Muscle layer of colon (tissue), 2 donors: ENCODE data around the gene LRRC75A.
"Not testable (repeated sequence)": the region's sequence is repeated elsewhere in the genome, so short reads cannot be mapped to it uniquely, and the experiment has no call there.

Experiments used
- H3K27ac ChIP-seq: one replicate; pipeline ENCODE4 v1.7.0; 2013; ENCODE audit warnings: low read depth, mild to moderate bottlenecking, low read length, moderate library complexity
- H3K27me3 ChIP-seq, 2 donors: one replicate each; pipeline ENCODE4 v1.7.0; 2013; ENCODE audit warnings: low read length in 2 of 2, mild to moderate bottlenecking in 2 of 2; ENCODE audit not compliant: insufficient read depth in 2 of 2, control insufficient read depth in 1 of 2
- H3K36me3 ChIP-seq: one replicate; pipeline ENCODE4 v1.7.0; 2013; ENCODE audit warnings: mild to moderate bottlenecking, low read length; ENCODE audit not compliant: insufficient read depth
- H3K4me1 ChIP-seq: one replicate; pipeline ENCODE4 v1.7.0; 2013; ENCODE audit warnings: mild to moderate bottlenecking, low read length; ENCODE audit not compliant: insufficient read depth
- H3K4me3 ChIP-seq, 2 donors: one replicate each; pipeline ENCODE4 v1.7.0; 2013; ENCODE audit warnings: low read length in 2 of 2, low read depth in 1 of 2, mild to moderate bottlenecking in 1 of 2, moderate library complexity in 1 of 2
- H3K9ac ChIP-seq: one replicate; pipeline ENCODE4 v1.7.0; 2013; ENCODE audit warnings: low read length
- H3K9me3 ChIP-seq: one replicate; pipeline ENCODE4 v1.7.0; 2013; ENCODE audit warnings: mild to moderate bottlenecking, low read length
- donor health status: abdominal sarcoma.
- donor health status: Adenocarcinoma of cecum.

LRRC75A gene

DNA sequence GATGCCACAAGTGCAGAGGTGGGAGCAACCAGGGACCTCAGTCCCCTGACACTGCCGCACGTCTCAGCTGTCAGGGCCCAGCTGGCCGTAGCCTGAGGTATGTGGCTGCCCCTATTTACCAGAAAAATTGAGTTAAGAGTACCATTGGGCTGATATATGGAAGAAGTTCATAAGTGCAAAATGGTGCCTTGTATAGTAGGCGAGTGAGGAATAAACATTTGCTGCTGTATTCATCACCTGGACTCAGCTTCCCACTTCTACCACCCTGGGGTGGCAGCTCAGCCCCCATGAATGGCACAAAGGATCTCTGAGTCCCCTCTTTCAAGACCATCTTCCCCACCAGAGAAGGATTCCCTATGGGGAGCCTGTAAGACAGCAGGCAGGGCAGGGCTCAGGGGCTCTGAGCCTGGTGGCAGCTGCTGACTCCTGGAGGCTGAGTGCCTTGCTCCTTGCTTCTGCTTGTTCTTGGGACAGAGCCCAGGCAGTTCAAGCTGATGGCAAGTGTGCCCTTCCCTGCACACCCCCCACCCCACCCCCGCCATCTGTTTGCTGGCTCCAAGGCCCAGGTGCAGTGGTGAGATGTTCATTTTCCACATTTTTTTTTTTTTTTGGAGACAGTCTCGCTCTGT is 47.6 kb downstream of the LRRC75A start:
- no peak overlapping the region for H3K9ac ChIP-seq

DNA sequence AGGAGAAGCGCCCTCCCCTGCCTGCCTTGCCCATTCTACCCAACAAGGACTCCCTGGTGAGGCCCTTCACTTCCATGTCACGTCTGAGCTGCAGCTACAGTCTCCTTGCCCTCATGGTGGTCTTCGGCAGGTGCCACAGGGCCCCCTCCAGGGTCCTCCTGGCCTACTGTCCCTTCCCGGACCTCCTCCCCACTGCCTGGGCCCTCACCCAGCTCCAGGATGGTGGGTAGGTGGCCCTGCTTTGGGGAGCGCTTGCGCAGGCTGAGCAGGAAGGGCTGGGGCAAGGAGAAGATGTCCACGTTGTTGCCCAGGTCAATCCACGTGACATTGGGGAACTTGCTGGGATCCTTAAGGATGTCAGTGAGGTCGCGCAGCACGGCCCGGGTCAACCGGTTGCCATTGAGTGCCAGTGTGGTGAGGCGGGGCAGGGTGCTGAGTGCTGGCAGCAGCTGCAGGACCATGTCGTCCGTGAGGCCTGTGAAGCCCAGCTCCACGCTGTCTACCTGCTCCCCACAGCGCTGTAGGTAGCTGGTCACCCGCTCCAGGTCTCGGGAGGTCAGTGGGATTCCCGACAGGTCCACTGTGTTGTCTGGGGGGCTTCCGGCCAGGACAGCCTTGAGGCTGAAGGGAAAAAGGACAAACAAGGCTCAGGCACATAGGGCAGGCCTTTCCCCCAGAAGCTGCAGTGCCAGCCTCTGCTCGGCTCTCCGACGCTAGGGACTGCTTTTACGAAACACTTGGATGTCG is 48.3 kb downstream of the LRRC75A start:
- Histone ChIP-seq H3K4me1 (peaks cover 25% of the 10 kb centered on the region), H3K9me3 (no peaks in the 10 kb centered on the region), H3K27me3 (no peaks in the 10 kb centered on the region), H3K9ac (no peak overlapping the region), H3K27ac (no peak overlapping the region), H3K36me3 (peaks cover 60% of the 10 kb centered on the region), H3K4me3 (no peak overlapping the region)

More for the DNA sequence above, 47.6 kb downstream of the LRRC75A start:
- Histone ChIP-seq H3K27ac (no peak overlapping the region), H3K4me3 (no peak overlapping the region), H3K4me1 (peaks cover 25% of the 10 kb centered on the region), H3K9me3 (no peaks in the 10 kb centered on the region), H3K36me3 (peaks cover 62% of the 10 kb centered on the region), H3K27me3 (no peaks in the 10 kb centered on the region)

DNA sequence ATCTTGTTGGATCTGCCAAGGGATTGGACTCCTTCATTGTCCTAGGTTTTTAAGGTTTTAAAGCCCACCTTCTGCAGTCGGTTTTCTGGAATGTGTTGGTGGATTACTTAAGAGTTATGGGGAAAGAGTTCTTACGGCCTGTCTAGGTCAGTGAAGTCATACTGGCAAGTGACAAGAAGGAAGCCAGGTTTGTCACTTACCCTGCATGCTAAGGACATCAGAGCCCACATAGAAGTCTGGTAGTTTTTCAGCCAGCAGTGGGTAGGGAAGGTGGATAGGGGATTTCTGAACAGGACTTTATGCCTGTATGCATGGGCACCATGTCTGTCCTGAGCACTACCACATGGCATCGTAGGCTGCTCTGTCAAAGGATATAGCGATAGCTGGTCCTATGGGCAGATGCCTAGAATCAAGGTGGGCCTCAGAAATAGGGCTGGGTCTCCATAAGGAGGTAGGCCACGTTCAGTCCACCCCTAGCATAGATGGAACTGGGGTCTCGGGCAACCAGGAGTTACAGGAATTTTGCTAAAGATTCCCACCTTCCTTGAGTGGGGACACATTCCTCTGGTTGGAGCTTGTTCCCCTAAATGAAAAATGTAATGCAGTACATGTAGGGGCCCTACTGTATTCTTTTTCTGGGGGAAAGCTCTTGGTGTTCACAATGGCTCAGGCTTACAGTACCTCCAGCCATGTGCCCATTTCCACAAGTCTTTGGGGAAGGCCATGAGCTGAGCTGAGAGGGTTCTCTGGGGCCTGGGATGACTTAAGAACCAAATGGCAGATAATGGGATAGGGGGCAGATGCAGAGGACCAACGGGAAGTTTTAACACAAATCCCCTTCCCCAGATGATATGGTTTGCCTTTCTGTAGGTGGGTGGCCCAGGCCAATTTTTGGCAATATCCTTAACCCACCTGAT is 49.1 kb downstream of the LRRC75A start:
- Histone ChIP-seq H3K4me3 (no peak overlapping the region), H3K36me3 (peaks cover 52% of the 10 kb centered on the region), H3K9me3 (no peaks in the 10 kb centered on the region), H3K9ac (no peak overlapping the region), H3K27me3 (no peaks in the 10 kb centered on the region), H3K27ac (no peak overlapping the region), H3K4me1 (peaks cover 29% of the 10 kb centered on the region)

DNA sequence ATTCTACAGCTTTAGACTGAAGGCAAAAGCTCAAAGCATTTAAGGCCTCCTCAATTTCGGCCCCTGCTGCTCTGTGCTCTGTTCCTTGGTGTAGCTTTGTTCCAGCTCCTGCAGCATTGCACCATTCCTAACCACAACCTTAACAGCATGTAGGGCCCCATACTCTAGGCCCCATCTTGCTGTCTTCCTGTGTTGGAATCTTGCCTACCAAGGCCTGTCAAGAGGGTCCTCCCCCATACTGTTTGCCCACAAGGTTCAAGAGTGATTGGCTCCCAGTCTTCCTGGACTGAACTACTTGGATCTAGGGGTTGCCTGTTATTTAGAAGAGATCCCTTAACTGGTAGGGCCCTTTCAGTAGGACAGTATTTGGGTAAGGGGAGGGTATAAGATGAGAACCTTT is 49.9 kb downstream of the LRRC75A start:
- Histone ChIP-seq H3K9ac (no peak overlapping the region), H3K36me3 (peaks cover 48% of the 10 kb centered on the region), H3K4me1 (peaks cover 29% of the 10 kb centered on the region), H3K27ac (no peak overlapping the region), H3K9me3 (no peaks in the 10 kb centered on the region), H3K4me3 (no peak overlapping the region), H3K27me3 (no peaks in the 10 kb centered on the region)

DNA sequence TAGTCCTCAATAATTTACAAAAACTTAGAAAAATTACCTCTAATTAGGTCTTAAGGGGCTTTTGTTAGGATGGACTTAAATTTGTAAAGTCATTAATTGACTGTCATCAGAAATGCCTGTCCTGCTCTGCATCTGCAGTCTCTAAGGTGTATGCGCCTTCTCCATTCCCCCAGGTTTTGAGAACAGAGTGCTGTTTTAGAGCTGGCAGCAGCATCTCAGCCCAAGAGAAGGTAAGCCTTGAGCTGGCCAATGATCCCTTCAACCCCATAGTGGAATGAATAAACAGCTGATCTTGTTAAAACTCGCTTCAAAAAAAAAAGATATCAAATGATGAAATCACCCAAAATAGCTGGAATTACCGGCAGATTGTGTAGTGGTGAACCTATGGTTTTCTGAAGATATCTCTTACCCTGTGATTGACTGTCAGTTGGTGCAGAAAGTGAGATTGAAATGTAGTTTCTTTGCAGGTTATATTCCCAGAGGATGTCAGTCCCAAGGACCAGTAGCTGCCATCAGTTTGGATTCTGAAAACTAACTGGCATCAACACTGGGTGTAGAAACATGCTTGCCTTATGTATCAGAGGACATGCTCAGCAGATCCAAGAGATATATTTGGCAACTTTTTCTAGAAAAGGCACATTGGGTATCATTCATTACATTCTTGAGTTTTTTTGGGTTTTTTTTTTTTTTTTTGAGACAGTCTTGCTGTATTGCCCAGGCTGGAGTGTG is 50.9 kb downstream of the LRRC75A start:
- Histone ChIP-seq H3K4me3 (no peak overlapping the region), H3K36me3 (peaks cover 44% of the 10 kb centered on the region), H3K9ac (no peak overlapping the region), H3K27ac (no peak overlapping the region), H3K9me3 (no peaks in the 10 kb centered on the region), H3K4me1 (peaks cover 29% of the 10 kb centered on the region), H3K27me3 (no peaks in the 10 kb centered on the region)

DNA sequence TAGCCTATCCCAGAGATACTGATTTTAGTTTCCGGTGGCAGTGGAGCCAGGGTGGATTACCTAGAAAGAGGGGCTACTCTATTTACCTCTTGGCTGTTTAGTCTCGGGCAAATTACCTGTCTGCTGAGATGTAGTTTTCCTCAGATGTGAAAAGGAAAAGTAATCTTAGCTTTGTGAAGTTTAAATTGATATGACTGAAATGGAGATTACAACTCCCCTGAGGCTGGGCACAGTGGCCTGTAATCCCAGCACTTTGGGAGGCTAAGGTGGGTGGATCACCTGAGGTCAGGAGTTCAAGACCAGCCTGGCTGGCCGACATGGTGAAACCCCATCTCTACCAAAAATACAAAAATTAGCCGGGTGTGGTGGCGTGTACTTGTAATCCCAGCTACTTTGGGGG is 51.6 kb downstream of the LRRC75A start:
- Histone ChIP-seq H3K36me3 (peaks cover 43% of the 10 kb centered on the region), H3K4me1 (peaks cover 29% of the 10 kb centered on the region), H3K4me3 (peak overlapping the region in 1 of 2 donors; percentile 87), H3K9ac (peak overlapping the region; percentile 37)
- not testable (repeated sequence) for H3K9me3 ChIP-seq, H3K27me3 ChIP-seq, H3K27ac ChIP-seq

DNA sequence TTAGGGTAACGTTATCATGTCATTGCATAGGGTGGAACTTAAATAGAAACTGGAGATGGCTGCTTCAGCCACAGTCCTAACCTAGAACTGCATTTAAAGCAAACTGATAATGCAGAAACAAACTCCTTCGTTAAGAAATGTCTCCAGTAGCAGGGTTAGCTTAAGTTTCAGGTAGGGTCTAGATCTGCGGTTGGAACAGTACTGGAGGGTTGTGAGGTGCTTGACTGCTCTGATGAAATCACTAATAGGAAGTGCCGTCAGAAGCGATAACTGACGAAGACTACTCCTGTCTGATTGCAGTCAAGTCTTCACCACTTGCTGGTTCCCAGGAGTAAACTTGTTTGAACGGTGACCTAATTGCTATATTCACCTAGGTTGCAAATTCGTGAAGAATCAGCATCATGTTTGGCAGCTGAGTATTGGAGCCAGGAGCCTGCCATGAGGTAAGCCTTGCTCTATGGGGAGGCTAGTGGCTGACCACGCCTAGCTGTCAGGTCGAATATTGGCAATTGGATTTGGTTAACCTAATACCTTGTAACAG is 52.1 kb downstream of the LRRC75A start:
- Histone ChIP-seq H3K9ac (peak overlapping the region; percentile 37), H3K27ac (peak overlapping the region; percentile 25), H3K27me3 (no peaks in the 10 kb centered on the region), H3K36me3 (peaks cover 43% of the 10 kb centered on the region), H3K4me3 (peak overlapping the region; percentile 66 to 87), H3K9me3 (no peaks in the 10 kb centered on the region), H3K4me1 (peaks cover 29% of the 10 kb centered on the region)

DNA sequence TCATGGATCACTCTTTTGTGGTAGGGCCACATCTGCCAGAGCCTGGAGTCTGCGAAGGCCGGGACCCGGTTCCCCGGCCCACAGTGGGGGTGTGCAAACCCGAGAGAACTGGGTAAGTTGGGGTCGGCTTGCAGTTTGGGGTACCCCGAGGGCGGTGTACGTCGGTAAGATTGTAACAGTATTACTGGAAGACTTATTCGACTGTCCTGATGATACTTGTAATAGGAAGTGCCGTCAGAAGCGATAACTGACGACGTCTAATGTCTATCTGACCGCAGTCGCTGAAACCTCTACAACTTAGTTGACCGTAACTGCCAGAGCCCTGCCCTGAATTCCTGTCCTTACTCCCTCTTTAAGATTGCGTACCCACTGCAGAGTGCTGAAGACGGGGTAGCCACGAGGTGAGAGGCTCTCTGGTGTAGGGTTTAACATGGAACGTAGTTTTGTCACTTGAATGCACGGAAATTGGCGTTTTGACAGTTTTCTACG is 52.6 kb downstream of the LRRC75A start:
- Histone ChIP-seq H3K36me3 (peaks cover 42% of the 10 kb centered on the region), H3K9ac (peak overlapping the region; percentile 37), H3K27ac (peak overlapping the region; percentile 88), H3K27me3 (no peaks in the 10 kb centered on the region), H3K4me1 (peaks cover 29% of the 10 kb centered on the region), H3K9me3 (no peaks in the 10 kb centered on the region), H3K4me3 (peak overlapping the region; percentile 66 to 87)

DNA sequence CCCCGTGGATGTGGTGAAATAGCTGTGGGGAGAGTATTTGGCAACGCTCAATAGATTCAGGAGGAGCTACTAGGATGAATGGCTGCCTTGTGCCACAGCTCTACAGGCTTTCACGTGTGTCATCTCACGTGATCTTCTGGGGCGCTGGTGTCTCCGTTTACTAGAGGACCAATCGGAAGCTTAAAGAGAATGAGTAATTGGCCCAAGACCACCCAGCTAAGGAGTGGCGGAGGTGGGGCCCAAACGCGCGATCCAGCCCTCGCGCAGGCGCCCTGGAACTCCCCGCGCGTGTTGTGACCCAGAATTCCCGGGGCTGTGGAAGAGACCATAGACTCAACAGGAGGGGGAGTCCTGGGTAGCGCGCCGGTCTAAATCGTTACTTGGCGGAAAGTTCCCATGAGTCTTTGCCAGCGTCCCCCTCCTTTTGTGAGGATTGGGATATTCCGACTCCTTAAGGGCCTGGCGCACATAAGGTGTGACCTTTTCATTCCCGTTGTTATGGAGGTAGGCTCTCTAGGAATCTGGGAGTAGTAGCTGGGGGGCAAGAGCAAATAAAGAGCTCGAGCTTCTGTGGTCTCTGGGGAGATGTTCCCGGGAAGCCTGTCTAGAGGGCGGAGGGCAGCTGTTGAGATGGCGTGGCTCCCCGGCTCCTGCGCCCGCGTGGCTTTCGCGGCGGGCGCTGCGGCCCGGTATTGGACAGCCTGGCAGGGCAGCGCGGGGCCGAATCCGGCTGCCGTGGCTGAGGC is 53.3 kb downstream of the LRRC75A start:
- peaks cover 36% of the 10 kb centered on the region for H3K36me3 ChIP-seq
- peak overlapping the region; percentile 88 for H3K27ac ChIP-seq
- no peaks in the 10 kb centered on the region for H3K27me3 ChIP-seq
- peaks cover 29% of the 10 kb centered on the region for H3K4me1 ChIP-seq
- peak overlapping the region; percentile 66 to 87 for H3K4me3 ChIP-seq
- H3K9ac ChIP-seq = peak overlapping the region; percentile 37
- no peaks in the 10 kb centered on the region for H3K9me3 ChIP-seq

DNA sequence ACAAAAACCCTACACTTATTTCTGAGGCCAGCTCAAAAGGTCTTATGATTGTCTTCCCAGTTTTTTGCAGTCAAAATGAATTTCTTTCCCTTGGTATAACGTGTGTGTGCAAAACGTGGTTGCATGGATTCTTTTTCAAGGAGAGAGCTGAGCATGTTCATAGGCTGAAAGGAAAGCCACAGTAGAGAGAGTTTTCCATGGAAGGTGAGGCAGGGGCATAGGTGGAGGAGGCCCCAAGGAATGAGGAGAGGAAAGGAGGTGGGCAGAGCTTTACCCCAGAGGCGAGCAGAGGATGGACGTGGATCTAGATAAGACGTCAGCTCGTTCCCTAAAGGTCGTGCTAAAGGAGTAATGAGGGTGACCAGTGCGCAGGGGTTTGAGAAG is 53.8 kb downstream of the LRRC75A start:
- Histone ChIP-seq H3K9me3 (no peaks in the 10 kb centered on the region), H3K9ac (peak overlapping the region; percentile 12), H3K4me3 (peak overlapping the region; percentile 31 to 87), H3K36me3 (peaks cover 31% of the 10 kb centered on the region), H3K4me1 (peaks cover 29% of the 10 kb centered on the region), H3K27me3 (no peaks in the 10 kb centered on the region), H3K27ac (peak overlapping the region; percentile 88)
